ENCODE data around the gene UBXN11.

UBXN11 gene

GRCh38 chr1:26276432-26276838 lies 30.0 kb downstream of the UBXN11 start:
- in situ Hi-C loops (cut with MboI; ENCODE audit: low sequenced_read_pairs) = no loop called here

- in situ Hi-C loops (cut with MboI; ENCODE audit: low sequenced_read_pairs) = no loop called here
These were observed 30.6 kb downstream of the UBXN11 start for GRCh38 chr1:26275580-26276431.

DNA sequence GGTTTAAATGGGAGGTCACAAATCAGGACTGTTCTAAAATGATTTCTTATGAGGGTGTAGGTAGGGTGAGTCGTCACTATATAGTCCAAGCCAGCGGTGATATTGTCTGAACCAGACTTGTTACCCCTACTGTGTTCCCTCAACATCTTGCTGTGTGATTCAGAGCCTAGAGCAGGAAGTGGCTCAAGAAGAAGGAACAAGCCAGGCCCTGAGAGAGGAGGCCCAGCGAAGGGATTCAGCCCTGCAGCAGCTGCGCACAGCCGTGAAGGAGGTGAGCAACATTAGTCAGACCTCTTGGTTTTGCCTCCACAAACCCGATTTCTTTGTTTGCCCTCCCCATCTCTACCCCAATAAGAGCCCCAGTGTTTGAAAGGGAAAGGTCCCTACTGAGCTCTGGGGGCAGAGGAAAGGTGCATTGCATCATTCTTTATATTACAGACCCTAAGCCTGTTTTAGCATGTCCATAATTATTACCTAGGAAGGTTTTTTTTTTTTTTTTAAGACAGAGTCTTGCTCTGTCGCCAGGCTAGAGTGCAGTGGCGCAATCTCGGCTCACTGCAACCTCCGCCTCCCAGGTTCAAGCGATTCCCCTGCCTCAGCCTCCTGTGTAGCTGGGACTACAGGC lies 31.5 kb downstream of the UBXN11 start:
- in situ Hi-C loops (cut with MboI; ENCODE audit: low sequenced_read_pairs) = no loop called here

DNA sequence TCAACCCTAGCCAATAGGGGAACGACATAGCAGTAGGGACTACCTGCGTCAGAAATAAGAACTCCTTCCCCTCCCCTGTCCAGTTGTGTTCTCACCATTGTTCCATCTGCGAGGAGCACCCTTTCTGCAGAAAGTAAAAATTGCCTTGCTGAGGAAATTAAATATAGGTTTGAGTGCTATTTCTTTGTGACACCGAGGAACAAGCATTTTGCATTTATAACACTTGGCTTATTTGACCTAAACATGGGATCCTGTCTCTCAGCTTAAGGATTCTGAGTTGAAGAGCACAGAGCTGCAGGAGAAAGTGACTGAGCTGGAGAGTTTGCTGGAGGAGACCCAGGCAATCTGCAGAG lies 37.3 kb downstream of the UBXN11 start:
- in situ Hi-C loops (cut with MboI; ENCODE audit: low sequenced_read_pairs) = no loop called here

GRCh38 chr1:26268290-26269197 lies 37.9 kb downstream of the UBXN11 start:
- in situ Hi-C loops (cut with MboI; ENCODE audit: low sequenced_read_pairs) = no loop called here

GRCh38 chr1:26265405-26265804 lies 41.0 kb downstream of the UBXN11 start:
- in situ Hi-C loops (cut with MboI; ENCODE audit: low sequenced_read_pairs) = no loop called here

DNA sequence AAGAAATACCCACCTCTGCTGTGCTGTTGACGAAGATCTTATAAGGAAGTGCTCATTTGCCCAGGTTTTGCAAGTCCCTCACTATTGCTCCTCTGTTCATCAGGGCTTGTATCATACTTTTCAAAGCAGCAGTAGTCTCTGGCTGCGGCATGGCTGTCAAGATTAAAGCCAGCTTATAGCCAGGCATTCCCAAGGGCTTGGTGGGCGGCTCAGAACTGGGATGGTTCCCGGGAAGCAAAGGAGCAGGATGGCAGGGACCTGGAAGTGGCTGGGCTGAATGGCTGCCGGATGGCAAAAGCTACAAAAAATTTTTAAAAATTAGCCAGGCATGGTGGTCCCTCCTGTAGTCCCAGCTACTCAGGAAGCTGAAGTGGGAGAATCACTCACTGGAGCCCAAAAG lies 43.2 kb downstream of the UBXN11 start:
- in situ Hi-C loops (cut with MboI; ENCODE audit: low sequenced_read_pairs) = no loop called here

- in situ Hi-C loops (cut with MboI; ENCODE audit: low sequenced_read_pairs) = no loop called here
These were observed 46.9 kb downstream of the UBXN11 start for GRCh38 chr1:26259578-26259977.

DNA sequence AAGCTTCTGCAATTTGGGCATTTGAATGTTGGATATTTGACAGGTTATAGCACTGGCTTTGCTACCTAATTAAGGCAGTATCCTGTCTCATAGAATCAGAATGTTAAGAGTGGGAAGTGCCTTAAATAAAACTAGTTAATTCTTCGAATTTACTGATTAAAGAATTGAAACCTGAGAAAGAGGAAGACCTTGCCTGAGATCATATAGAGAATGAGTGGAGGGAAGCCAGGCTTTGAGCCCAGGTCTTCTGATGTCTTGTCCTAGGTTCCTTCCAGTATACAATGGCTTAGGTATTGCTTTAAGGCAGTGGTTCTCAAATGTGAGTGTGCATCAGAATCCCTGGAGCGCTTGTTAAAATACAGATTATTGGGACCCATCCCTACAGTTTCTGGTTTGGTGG lies 47.4 kb downstream of the UBXN11 start:
- in situ Hi-C loops (cut with MboI; ENCODE audit: low sequenced_read_pairs) = no loop called here

DNA sequence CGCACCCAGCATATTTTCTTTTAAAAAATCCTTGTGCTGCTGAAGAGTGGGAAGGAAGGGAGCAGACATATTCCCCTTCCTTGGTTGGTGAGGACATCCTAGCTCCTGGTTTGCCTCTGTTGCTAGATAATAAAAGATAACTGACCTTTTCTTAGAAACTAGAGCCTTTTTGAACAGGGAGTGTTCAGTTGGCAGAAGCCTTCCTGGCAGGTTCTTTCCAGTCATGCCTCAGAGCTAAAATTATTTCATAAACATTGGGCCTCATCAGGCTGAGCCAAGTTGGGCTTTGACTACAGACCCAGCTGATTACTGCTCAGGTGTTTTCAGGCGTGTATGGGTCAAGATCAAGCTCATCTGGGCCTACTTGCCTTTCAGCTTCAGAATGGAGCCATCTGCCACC lies 49.2 kb downstream of the UBXN11 start:
- in situ Hi-C loops (cut with MboI; ENCODE audit: low sequenced_read_pairs) = no loop called here

GRCh38 chr1:26254404-26254803 lies 52.0 kb downstream of the UBXN11 start:
- in situ Hi-C loops (cut with MboI; ENCODE audit: low sequenced_read_pairs) = no loop called here

GRCh38 chr1:26252718-26253117 lies 53.7 kb downstream of the UBXN11 start:
- in situ Hi-C loops (cut with MboI; ENCODE audit: low sequenced_read_pairs) = no loop called here

DNA sequence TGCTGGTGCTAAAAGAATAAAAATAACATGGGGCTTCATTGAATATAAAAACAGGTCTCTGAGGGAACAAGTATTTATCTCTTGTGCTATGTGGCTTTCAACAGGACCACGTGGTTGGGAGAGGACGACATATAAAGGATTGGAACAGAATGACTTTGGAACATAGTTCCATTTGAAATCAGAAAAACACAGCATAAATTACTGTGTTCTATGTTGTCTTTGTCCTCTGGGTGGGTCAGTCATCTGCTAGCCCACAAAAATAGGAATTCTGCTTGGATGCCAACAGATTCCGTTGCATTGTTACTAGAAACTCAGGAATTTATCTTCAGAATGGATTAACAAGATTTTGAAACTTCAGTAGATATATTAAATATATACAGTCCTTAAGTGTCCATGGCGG lies 66.5 kb downstream of the UBXN11 start:
- in situ Hi-C loops (cut with MboI; ENCODE audit: low sequenced_read_pairs) = no loop called here

DNA sequence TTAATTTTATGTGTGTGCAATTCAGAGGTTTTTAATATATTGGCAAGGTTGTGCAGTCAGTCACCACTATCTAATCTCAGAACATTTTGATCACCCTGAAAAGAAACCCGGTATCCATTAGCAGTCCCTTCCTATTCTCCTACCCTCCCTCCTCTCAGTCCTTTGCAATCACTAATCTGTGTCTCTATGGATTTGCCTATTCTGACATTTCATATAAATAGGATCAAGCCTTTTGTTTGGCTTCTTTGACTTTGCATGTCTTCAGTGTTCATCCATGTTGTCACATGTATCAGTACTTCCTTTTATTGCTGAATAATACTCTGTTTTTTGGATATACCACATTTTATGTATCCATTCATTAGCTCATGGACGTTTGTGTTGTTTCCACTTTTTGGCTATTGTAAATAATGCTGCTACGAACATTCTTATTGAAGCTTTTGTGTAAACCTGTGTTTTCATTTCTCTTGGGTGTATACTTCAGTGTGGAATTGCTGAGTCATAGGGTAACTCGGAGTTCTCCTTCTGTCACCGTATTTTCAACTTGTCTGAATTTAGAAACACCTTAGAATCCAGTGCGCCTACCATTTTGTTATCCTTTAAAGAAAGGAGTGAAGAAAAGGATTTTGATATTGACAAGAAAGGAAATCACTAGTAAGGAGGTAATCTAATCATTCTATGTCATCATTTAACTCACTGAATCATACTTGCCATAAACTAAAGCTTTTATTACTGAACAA lies 69.0 kb downstream of the UBXN11 start:
- in situ Hi-C loops (cut with MboI; ENCODE audit: low sequenced_read_pairs) = no loop called here

GRCh38 chr1:26234644-26235370 lies 71.6 kb downstream of the UBXN11 start:
- in situ Hi-C loops (cut with MboI; ENCODE audit: low sequenced_read_pairs) = no loop called here

DNA sequence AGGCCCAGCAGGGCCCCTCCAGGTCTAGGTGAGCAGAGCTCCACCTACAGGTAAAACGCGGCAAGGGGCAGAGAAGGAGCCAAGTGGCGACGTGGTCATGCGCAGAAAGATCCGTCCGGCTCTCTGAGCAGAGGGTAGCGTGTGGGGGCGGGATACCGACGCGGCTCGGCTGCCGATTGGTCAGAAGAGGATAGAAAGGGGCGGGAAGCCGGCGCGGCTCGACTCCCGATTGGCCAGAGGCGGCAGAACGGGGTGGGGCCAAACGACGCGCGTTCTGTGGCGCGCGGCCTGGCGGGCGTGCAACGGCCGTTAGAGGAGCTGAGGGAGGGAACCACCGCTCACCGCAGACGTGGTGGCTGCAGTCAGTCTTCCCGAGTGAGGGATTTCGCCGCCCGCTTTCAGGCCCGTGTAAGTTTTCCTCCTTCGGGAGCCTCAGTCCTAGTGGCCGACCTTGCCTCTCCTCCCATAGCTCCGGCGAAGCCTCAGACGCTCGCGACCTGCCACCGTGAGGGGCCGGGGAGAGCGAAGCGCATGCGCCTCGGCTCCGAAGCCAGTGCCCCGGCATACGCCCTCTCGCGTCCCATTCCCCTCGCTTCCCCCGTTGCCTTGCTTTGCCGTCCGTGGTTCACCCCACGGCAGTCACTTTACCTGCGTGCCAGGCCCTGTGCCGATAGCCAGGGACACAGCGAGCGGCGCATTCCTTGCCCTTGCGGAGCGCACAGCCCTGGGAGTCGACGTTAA lies 72.4 kb downstream of the UBXN11 start, which contains the start of gene CEP85:
CEP85 (plus strand) TSS at position 298 of the 741 bp plus-strand sequence. CDS start 5,584 bp downstream, outside the sequence.
- in situ Hi-C loops (cut with MboI; ENCODE audit: low sequenced_read_pairs) = no loop called here
